ENCODE results near the gene SIRT2.
"Not testable (repeated sequence)": the region's sequence is repeated elsewhere in the genome, so short reads cannot be mapped to it uniquely, and the experiment has no call there.

SIRT2 gene

GRCh38 chr19:38892841-38893240 is 6.6 kb downstream of the SIRT2 start:
- DNase-seq = no peak

- no peak for DNase-seq
Measured at GRCh38 chr19:38891771-38892170, 7.6 kb downstream of the SIRT2 start.

- no peak for DNase-seq
Measured at GRCh38 chr19:38890686-38891085, 8.7 kb downstream of the SIRT2 start.

GRCh38 chr19:38889803-38890202 is 9.6 kb downstream of the SIRT2 start:
- no peak for DNase-seq

DNA sequence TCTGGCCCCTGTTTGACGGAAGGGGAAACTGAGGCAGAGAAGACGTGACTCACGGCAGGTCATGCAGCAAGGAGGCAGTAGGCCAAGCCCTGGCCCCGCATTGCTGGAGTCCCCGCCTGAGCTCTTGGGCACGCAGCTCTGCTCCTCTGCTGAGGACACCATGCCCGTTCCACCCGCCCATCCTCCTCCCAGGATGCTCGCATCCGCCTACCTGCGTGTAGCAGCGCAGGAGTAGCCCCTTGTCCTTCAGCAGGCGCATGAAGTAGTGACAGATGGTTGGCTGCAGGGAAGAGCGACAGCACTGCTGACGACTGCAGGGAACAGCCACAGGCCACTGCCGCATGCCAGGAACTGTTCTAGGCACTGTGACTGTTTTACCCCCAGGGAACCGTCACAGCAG is 10.5 kb downstream of the SIRT2 start:
- DNase-seq = no peak

DNA sequence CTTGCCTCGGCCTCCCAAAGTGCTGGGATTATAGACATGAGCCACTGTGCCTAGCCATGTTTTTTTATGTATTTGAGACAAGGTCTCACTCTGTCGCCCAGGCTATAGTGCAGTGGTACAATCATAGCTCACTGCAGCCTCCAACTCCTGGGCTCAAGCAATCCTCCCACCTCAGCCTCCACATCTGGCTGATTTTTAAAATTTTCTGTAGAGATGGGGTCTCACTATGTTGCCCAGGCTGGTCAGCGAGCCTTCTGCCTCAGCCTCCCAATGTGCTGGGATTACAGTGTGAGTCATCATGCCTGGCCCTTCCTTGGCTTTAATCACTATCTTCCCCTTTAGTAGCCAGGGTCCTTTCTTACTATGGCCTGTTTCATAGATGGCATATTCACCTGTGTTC is 14.7 kb downstream of the SIRT2 start:
- not testable (repeated sequence) for DNase-seq

- DNase-seq = no peak
Measured at GRCh38 chr19:38883286-38883685, 16.1 kb downstream of the SIRT2 start.

GRCh38 chr19:38880882-38881609 is 18.4 kb downstream of the SIRT2 start:
- no peak for DNase-seq

DNA sequence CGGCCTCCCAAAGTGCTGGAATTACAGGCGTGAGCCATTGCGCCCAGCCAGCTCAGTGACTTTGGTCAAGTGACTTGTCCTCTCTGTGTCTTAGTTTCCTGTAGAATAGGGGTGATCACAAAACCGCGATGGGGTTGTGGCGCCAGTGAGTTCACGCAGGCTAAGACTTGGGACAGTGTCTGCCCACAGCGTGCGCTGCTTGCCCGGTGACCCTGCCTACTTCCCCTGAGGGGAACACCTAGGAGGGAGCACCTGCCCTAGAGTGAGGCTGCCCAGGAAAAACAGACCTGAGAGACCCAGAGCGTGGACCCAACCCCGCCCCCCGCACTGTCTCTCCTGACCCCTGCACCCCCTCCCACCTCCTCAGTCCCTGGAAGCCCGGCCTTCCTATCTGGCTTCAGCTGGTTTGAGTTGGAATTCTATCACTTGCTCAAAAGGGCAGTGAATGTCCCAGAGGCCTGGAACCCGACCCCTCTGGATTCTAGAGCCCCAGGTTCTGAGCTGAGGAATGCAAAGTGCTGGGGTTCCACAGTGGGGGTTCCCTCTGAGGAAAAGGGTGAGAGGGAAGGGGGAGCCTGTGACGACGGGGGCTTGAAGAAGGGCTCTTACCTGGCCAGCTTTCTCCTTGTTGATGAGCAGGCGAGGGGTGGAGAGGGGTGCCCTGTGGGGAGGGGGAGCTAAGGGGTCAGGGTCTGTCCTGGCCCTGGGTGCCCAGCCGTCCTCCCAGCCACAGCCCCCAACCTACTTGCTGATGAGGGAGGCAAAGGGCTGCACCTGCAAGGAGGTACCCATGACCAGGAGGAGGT is 19.1 kb downstream of the SIRT2 start:
- no peak for DNase-seq

- DNase-seq = no peak
Measured at GRCh38 chr19:38879400-38879751, 20.0 kb downstream of the SIRT2 start.

GRCh38 chr19:38878575-38879399 is 20.6 kb downstream of the SIRT2 start:
- no peak for DNase-seq

- peak; percentile 80 for DNase-seq
Measured at GRCh38 chr19:38877781-38878574, 21.4 kb downstream of the SIRT2 start, which contains the start of gene RINL. Gene RINL (minus strand): TSS chr19:38878275. CDS start chr19:38876742, 1,533 bp downstream.

DNA sequence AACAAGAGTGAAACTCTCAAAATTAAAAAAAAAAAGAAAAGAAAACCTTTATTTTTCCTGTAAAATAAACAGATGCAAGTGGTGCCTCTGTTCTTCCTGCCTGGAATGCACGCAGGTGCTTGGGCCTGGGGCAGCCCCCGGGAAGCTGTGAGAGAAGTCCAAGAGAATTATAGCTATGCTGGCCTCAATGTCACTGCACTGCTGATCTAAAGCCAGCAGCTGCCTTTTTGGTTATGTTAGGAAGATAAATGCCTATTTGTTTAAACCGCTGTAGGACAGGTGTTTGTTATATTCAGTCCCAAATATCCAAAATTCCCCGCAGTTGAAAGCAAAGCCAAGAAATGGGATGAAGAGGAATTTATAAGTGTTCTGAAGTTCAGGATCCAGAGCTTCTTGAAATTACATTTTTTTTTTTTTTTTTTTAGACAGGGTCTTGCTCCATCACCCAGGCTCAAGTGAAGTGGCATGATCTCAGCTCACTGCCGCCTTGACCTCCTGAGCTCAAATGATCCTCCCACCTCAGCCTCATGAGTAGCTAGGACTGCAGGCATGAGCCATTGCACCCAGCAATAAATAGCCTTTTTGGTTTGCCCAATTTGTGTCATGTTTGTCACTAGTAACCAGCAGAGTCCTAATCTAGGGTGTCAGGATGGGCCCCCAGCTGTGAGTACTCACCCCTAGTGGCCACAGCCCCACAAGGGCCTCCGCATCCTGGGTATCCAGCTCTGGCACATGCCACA is 23.6 kb downstream of the SIRT2 start:
- DNase-seq = no peak

DNA sequence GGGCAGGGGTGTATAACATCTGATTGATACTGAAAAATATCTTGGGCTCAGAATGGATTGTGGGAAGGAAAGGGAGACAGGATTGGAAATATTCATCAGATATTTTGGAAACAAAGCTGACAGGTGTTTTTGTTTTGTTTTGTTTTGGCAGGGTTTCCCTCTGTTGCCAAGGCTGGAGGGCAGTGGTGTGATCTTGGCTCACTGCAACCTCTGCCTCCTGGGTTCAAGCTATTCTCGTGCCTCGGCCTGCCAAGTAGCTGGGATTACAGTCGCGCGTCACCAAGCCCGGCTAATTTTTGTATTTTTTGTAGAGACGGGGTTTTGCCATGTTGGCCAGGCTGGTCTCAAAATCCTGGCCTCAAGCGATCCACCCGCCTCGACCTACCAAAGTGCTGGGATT is 26.0 kb downstream of the SIRT2 start:
- DNase-seq = not testable (repeated sequence)

- no peak for DNase-seq
Measured at GRCh38 chr19:38870612-38871011, 28.8 kb downstream of the SIRT2 start.

DNA sequence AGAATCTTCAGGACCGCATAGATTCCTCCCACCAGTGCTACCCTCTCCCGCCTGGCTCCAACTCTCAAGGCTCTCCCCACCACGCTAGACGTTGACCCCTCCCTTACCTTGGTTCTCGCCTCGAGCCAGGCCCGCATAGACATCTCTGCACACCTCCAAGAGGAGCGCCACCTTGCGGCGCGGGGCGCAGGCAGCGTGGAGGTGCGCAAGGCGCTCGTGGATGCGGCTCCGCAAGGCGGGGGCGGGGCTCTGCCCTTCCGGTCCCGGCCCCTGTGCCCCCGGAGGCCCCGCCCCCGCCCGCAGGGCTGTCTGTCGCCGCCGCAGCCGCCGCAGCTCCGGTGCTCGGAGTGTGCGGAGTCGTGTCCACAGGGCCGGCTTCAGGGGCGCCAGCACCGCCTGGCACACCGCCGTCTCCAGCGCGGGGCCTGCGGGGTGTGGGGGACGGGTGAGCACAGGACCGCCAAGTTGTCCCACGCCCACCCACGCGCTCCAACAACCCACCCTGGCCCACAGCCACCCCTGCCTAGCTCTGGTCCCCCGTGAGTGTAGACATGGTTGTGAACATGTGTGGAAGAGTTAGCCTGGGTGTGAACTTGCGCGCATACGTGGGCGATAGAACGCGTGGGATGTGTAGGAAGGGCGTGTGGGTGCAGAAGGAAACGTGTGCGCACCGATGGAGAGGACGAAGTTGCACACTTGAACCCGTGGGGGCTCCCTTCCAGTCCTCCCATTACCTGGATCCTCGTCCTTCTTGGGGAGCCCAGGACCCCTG is 29.4 kb downstream of the SIRT2 start:
- peak; percentile 94 for DNase-seq

GRCh38 chr19:38869160-38869835 is 30.1 kb downstream of the SIRT2 start:
- DNase-seq = peak; percentile 68

DNA sequence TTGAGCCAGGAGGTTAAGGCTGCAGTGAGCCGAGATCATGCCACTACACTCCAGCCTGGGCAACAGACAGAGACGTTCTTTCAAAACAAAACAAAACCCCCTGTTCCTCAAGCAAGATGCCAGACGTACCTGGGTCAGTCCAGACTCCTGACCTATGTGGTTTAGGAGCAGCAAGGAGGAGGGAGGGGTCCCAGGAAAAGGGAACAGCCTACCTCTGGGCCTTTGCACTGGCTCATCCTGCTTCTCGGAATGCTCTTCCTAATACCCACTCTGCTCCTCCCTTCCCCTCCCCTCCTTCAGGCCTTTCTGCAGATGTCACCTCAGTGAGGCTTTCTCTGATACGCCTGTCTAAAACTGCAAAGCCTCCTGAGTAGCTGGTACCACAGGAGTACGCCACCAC is 30.9 kb downstream of the SIRT2 start:
- no peak for DNase-seq

- no peak for DNase-seq
Measured at GRCh38 chr19:38867171-38867780, 32.1 kb downstream of the SIRT2 start.
